Esophagus squamous epithelium (tissue), 5 donors: ENCODE results near the gene CAMTA1. TPM values are rescaled to one million over a fixed set of nuclear protein-coding genes. Genes with fewer than 3 reads are reported as not detected.

Experiments used
- DNase-seq: peaks from one replicate; lab custom pipeline; 2025; lab: John Stamatoyannopoulos, UW
- H3K27ac ChIP-seq, 4 donors: fragments of 200-600 bp; sonication (generic); one replicate each; pipeline ENCODE4 v1.5.1; 2016 to 2019; ENCODE audit warnings: mild to moderate bottlenecking in 1 of 4
- H3K27me3 ChIP-seq, 4 donors: fragments of 200-600 bp; sonication (generic); 1 replicate in 3 of 4; 2 replicates in 1 of 4; pipeline versions ENCODE4 v1.5.1 to v1.6.0; 2017 to 2021; ENCODE audit warnings: antibody characterized with exemption in 1 of 4
- H3K36me3 ChIP-seq, 3 donors: fragments of 200-600 bp; sonication (generic); one replicate each; pipeline ENCODE4 v1.5.1; 2016 to 2019
- H3K4me1 ChIP-seq, 3 donors: fragments of 200-600 bp; sonication (generic); one replicate each; pipeline ENCODE4 v1.5.1; 2017 to 2019
- H3K4me3 ChIP-seq, 4 donors: fragments of 200-600 bp; sonication (generic); 1 replicate in 3 of 4; 2 replicates in 1 of 4; pipeline ENCODE4 v1.5.1; 2016 to 2019; ENCODE audit warnings: mild to moderate bottlenecking in 2 of 4, moderate library complexity in 1 of 4
- H3K9me3 ChIP-seq, 3 donors: fragments of 200-600 bp; sonication (generic); one replicate each; pipeline ENCODE4 v1.5.1; 2016 to 2019
- CTCF ChIP-seq, 6 experiments: fragments of 450-650 bp in 4 of 6; fragments of 200-600 bp in 2 of 6; sonication (generic) in 2 of 6; IDR thresholded peaks; one replicate each; pipeline ENCODE4 v1.5.1; 2016 to 2019; ENCODE audit warnings: antibody characterized with exemption in 6 of 6, mild to moderate bottlenecking in 4 of 6, moderate library complexity in 4 of 6
- POLR2A ChIP-seq, 4 donors: fragments of 450-650 bp; IDR thresholded peaks; one replicate each; pipeline ENCODE4 v1.6.1; 2017; ENCODE audit warnings: antibody characterized with exemption in 4 of 4, mild to moderate bottlenecking in 4 of 4, moderate library complexity in 3 of 4
- whole genome bisulfite sequencing, 2 donors: methylation state at CpG; one replicate each; pipeline ENCODE4 v1.1.5; 2018; 5-methylcytosine and 5-hydroxymethylcytosine counted together
- intact Hi-C: fragments of 100-400 bp; cut with DNase I; formaldehyde crosslinking; loops from one replicate; pipeline ENCODE4 v1.15.0; 2022
- total RNA-seq, 4 donors: library from RNA; depleted of rRNA; stranded (reverse); fragments of >200 nt; gene quantifications; one replicate each; pipeline ENCODE4 v1.1.0, GENCODE V29; 2016
- donor health status: DM: yes; HTN: yes; CAD: no.

The CAMTA1 gene
- total RNA-seq, 4 donors from 2014 or later, result 31.3 to 77.4 (median 45.9) TPM

- no peaks in the 10 kb centered on the region for H3K4me1 ChIP-seq
- no peaks in the 10 kb centered on the region for H3K9me3 ChIP-seq
- H3K27ac ChIP-seq, result no peak overlapping the region
- peaks cover 0 to 36% (median 0%) of the 10 kb centered on the region in 4 donors for H3K27me3 ChIP-seq
- TF ChIP-seq CTCF (IDR thresholded peaks at IDR 0.05) (no peak), POLR2A (IDR thresholded peaks at IDR 0.05) (no peak)
- no peak overlapping the region for H3K4me3 ChIP-seq
- intact Hi-C loops, result no loop called here
- H3K36me3 ChIP-seq, result no peaks in the 10 kb centered on the region
- no peak for DNase-seq
- WGBS, 2 donors, result 74 to 88% methylated on average over 8 to 11 of the region's 17 CpGs
Observed at GRCh38 chr1:7228252-7228961, 443.2 kb downstream of the CAMTA1 start.

- no peak for DNase-seq
- Histone ChIP-seq H3K27me3 (peaks cover 0 to 36% (median 0%) of the 10 kb centered on the region in 4 donors), H3K9me3 (no peaks in the 10 kb centered on the region), H3K4me3 (no peak overlapping the region), H3K27ac (no peak overlapping the region), H3K4me1 (no peaks in the 10 kb centered on the region), H3K36me3 (no peaks in the 10 kb centered on the region)
- WGBS, 2 donors, result 50 to 56% methylated on average over 1 to 3 of the region's 4 CpGs
- TF ChIP-seq POLR2A (IDR thresholded peaks at IDR 0.05) (no peak), CTCF (IDR thresholded peaks at IDR 0.05) (no peak)
- intact Hi-C loops, result no loop called here
Observed at GRCh38 chr1:7229186-7229585, 443.9 kb downstream of the CAMTA1 start.

- no peak for DNase-seq
- H3K27me3 ChIP-seq, result peaks cover 0 to 32% (median 0%) of the 10 kb centered on the region in 4 donors
- H3K27ac ChIP-seq, result no peak overlapping the region
- 71 to 81% methylated on average over 9 to 11 of the region's 20 CpGs for WGBS, 2 donors
- intact Hi-C loops, result no loop called here
- TF ChIP-seq POLR2A (IDR thresholded peaks at IDR 0.05), result no peak
- no peaks in the 10 kb centered on the region for H3K4me1 ChIP-seq
- no peak overlapping the region for H3K4me3 ChIP-seq
- H3K9me3 ChIP-seq, result no peaks in the 10 kb centered on the region
- no peaks in the 10 kb centered on the region for H3K36me3 ChIP-seq
Observed at GRCh38 chr1:7229696-7230631, 444.7 kb downstream of the CAMTA1 start.

GRCh38 chr1:7232441-7233236 is 447.4 kb downstream of the CAMTA1 start:
- TF ChIP-seq POLR2A (IDR thresholded peaks at IDR 0.05), result no peak
- TF ChIP-seq CTCF (IDR thresholded peaks at IDR 0.05), result no peak
- H3K27me3 ChIP-seq, result peaks cover 0 to 21% (median 0%) of the 10 kb centered on the region in 4 donors
- no peaks in the 10 kb centered on the region for H3K9me3 ChIP-seq
- WGBS, 2 donors, result 80 to 89% methylated on average over 15 of the region's 15 CpGs
- no peaks in the 10 kb centered on the region for H3K4me1 ChIP-seq
- H3K27ac ChIP-seq, result no peak overlapping the region
- no peak for DNase-seq
- H3K4me3 ChIP-seq, result no peak overlapping the region
- H3K36me3 ChIP-seq, result no peaks in the 10 kb centered on the region
- intact Hi-C loops, result no loop called here

- WGBS, 2 donors, result 92 to 95% methylated on average over 6 of the region's 6 CpGs
- DNase-seq, result no peak
- no peak overlapping the region for H3K27ac ChIP-seq
- intact Hi-C loops, result no loop called here
- H3K4me1 ChIP-seq, result no peaks in the 10 kb centered on the region
- no peaks in the 10 kb centered on the region for H3K9me3 ChIP-seq
- H3K36me3 ChIP-seq, result no peaks in the 10 kb centered on the region
- TF ChIP-seq POLR2A (IDR thresholded peaks at IDR 0.05) (no peak), CTCF (IDR thresholded peaks at IDR 0.05) (no peak)
- peaks cover 0 to 16% (median 0%) of the 10 kb centered on the region in 4 donors for H3K27me3 ChIP-seq
- no peak overlapping the region for H3K4me3 ChIP-seq
Observed at GRCh38 chr1:7233237-7233540, 447.9 kb downstream of the CAMTA1 start.
